ENCODE data around the gene B3GALT4.
A peak's percentile ranks its signal among the peaks of the same experiment; 100 is the strongest.
"Not testable (repeated sequence)": the region's sequence is repeated elsewhere in the genome, so short reads cannot be mapped to it uniquely, and the experiment has no call there.

Gene B3GALT4

GRCh38 chr6:33272275-33273128 is 4.4 kb upstream of the B3GALT4 start:
- no peak for DNase-seq (ENCODE audit: low read depth in 2 of 2)

- DNase-seq (ENCODE audit: low read depth in 2 of 2): no peak
These were observed 3.6 kb upstream of the B3GALT4 start for GRCh38 chr6:33273129-33273923.

GRCh38 chr6:33273924-33274902 is 2.7 kb upstream of the B3GALT4 start:
- no peak for DNase-seq (ENCODE audit: low read depth in 2 of 2)

DNA sequence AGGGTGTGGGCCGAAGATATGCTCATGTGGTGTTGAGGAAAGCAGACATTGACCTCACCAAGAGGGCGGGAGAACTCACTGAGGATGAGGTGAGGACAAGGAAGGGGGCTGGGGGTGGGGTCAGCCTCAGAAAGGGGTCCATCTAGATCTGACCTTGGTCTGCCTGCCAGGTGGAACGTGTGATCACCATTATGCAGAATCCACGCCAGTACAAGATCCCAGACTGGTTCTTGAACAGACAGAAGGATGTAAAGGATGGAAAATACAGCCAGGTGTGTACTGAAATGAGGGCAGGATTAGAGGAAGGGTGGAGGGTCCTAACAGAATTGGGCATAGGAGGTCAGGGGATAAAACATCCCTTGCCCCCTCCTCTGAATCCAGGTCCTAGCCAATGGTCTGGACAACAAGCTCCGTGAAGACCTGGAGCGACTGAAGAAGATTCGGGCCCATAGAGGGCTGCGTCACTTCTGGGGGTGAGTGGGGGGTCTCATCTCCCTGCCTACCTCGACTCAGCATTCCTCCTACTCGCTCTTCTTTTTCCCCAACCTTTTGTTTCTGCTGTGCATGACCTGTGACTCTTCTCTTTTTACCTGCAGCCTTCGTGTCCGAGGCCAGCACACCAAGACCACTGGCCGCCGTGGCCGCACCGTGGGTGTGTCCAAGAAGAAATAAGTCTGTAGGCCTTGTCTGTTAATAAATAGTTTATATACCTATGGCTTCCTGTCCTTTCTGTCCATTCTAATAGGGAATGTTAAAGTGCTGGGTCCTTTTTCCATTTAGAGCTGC is 935 bp upstream of the B3GALT4 start:
- DNase-seq (ENCODE audit: low read depth in 2 of 2): not testable (repeated sequence)

DNA sequence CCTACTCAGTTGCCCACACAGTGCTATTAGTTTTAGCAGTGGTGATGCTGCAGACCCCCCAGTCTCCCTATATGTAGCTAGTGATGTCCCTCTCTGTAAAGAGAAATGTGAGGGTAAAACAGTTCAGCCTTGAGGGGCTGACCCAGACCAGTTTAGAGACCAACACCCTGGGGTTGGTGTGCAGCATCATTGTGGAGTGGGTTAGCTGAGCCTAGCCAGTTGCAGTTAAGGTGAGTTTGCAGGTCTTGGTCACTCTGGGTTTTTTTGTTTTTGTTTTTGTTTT is 401 bp upstream of the B3GALT4 start:
- DNase-seq (ENCODE audit: low read depth in 2 of 2): no peak

- DNase-seq (ENCODE audit: low read depth in 2 of 2): no peak
These were observed 904 bp downstream of the B3GALT4 start for GRCh38 chr6:33277663-33278391.

GRCh38 chr6:33278392-33278741 is 1.4 kb downstream of the B3GALT4 start:
- DNase-seq (ENCODE audit: low read depth in 2 of 2): no peak

GRCh38 chr6:33278810-33279209 is 1.9 kb downstream of the B3GALT4 start:
- DNase-seq (ENCODE audit: low read depth in 2 of 2): no peak

DNA sequence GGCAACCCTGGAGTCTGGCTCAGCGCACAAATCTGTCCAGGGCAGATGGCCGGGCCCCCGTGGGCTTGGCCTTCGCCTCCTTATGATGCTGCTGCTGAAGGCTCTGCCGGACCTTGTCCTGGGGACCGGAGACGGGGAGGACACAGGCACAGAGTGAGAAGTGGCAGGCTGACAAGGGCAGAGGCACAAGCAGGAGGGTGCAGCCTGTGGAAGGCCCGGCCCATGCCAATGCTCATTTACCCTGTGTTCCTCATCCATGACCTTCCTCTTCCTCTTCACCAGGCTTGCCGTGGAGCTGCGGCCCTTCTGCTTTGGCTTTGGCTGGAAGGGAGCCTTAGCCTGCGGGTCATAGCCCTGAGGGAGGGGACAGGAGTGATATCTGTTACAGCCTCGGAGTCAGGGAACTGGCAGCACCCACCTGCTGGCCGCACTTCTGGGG is 2.4 kb downstream of the B3GALT4 start:
- DNase-seq (ENCODE audit: low read depth in 2 of 2): no peak

DNA sequence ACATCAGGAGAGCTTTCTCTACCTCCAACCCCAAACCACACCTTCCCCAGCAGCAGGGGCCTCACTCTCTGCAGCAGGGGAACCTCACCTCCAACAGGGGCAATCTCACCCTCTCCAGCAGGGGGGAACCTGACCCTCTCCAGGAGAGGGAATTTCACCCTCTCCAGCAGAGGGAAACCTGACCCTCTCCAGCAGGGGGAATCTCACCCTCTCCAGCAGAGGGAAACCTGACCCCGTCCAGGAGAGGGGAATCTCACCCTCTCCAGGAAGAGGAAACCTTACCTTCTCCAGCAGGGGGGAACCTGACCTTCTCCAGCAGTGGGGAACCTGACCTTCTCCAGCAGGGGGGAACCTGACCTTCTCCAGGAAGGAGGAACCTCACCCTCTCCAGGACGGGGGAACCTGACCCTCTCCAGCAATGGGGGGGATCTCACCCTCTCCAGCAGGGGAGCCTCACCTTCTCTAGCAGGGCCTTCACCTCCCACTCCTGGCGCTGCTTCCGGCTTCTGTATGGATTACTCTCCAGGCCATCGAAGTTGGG is 3.1 kb downstream of the B3GALT4 start:
- DNase-seq (ENCODE audit: low read depth in 2 of 2): no peak

- DNase-seq (ENCODE audit: low read depth in 2 of 2): no peak
These were observed 3.6 kb downstream of the B3GALT4 start for GRCh38 chr6:33280539-33280938.

- not testable (repeated sequence) for DNase-seq (ENCODE audit: low read depth in 2 of 2)
These were observed 8.3 kb downstream of the B3GALT4 start for GRCh38 chr6:33285214-33285613.

GRCh38 chr6:33286946-33287914 is 10.3 kb downstream of the B3GALT4 start:
- DNase-seq (ENCODE audit: low read depth in 2 of 2): no peak

- DNase-seq (ENCODE audit: low read depth in 2 of 2): no peak
These were observed 11.4 kb downstream of the B3GALT4 start for GRCh38 chr6:33288141-33288920.

DNA sequence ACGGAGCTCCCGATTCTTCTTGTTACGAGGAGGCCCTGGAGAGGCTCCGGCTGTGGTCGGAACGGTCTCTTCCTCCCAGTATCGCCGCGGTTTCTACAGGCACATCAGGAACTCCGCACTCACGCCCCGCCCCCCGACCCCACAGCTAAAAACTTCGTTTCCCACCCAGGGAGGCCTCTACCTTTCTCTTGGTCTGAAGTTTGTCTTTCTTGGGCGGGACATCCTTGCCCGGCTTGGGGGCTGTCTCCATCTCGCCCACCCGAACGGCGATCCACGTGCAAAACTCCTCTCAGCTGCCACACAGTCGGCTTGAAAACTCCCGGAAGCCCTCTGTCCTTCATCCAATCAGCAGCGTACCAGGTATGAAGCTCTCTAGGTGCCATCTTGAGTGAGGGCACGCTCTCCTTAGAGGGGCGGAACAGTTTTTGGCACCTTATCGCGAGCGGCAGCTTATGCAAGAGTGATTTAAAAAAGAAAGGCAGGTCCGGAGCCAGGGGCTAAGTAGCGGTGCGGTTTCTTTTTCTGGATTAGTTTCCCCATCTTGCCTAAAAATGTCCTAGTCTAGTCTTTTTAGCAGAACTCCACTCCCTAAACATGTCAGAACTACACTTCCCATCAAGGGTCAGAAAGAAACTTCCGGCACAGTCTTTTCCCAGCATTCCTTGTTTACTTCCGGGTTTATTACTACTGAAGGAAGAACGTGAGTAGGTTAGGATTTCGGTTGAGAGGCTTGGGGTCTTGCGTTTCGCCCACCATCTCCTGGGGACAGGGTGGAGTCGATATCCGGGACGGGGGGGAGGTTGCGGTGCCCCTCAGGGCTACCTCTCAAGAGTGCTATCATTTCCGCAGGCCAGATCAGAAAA is 12.2 kb downstream of the B3GALT4 start, which contains the start of the genes PFDN6 and WDR46:
Gene PFDN6, plus strand, starts transcription at position 681 of the 863 bp plus-strand sequence. CDS start 256 bp downstream, outside the sequence.
Gene WDR46, minus strand, starts transcription at position 319 of the 863 bp plus-strand sequence. Its CDS starts 69 bp downstream, at position 250.
- DNase-seq (ENCODE audit: low read depth in 2 of 2): peak; percentile 70 to 71

DNA sequence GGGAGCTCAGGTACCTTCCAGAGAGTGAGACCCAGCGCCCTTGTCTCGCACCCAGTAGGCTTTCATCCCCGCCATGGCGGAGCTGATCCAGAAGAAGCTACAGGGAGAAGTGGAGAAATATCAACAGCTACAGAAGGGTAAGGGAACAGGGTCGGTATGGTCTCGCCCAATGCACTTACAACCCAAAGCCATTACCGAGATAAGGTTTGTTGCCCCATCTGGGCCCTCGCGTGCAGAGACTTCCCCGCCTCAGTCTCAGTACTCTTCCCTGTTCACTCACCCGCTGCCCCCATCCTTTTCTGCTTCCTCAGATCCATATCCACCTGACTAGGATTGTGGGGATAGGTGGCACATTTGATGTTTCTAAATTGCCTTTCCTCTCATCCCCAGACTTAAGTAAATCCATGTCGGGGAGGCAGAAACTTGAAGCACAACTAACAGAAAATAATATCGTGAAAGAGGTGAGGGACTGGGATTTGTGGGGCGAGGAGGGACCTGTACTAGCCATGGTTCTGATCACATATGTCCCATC is 12.9 kb downstream of the B3GALT4 start:
- no peak for DNase-seq (ENCODE audit: low read depth in 2 of 2)

DNA sequence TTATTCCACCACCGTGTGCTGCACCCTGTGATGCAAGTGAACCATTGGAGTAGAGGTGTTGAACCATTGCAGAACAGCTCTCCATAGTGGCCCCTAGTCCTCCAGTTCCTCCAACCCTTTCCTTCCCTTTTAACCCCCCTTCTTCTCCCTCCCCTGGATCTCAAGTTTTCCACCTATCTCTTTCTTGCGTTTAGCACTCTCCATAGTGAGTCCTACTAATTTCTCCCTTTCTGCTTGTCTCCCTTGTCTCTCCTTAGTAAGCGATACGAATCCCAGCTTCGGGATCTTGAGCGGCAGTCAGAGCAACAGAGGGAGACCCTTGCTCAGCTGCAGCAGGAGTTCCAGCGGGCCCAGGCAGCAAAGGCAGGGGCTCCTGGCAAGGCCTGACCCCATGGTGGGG is 13.5 kb downstream of the B3GALT4 start:
- DNase-seq (ENCODE audit: low read depth in 2 of 2): no peak
